Esophagus muscularis mucosa (tissue), 4 donors: ENCODE data around the gene CUTC. TPM values are rescaled to one million over a fixed set of nuclear protein-coding genes. Genes with fewer than 3 reads are reported as not detected.

ENCODE experiments used
- DNase-seq: peaks from one replicate; pipeline ENCODE4 v3.0.0-alpha.2; 2017; ENCODE audit errors: extremely low spot score
- H3K27ac ChIP-seq, 4 donors: fragments of 200-600 bp; sonication (generic); replicated peaks in 1 of 4; 1 replicate in 3 of 4; 2 replicates in 1 of 4; pipeline ENCODE4 v1.5.1; 2016 to 2019; ENCODE audit warnings: mild to moderate bottlenecking in 1 of 4
- H3K27me3 ChIP-seq, 4 donors: fragments of 200-600 bp; sonication (generic); one replicate each; pipeline versions ENCODE4 v1.5.1 to v1.6.0; 2016 to 2019
- H3K36me3 ChIP-seq, 4 donors: fragments of 200-600 bp; sonication (generic); one replicate each; pipeline ENCODE4 v1.5.1; 2016 to 2019
- H3K4me1 ChIP-seq, 4 donors: fragments of 200-600 bp; sonication (generic); one replicate each; pipeline ENCODE4 v1.5.1; 2016 to 2019
- H3K4me3 ChIP-seq, 4 donors: fragments of 200-600 bp; sonication (generic); 1 replicate in 2 of 4; 2 replicates in 2 of 4; pipeline ENCODE4 v1.5.1; 2016 to 2019; ENCODE audit warnings: mild to moderate bottlenecking in 4 of 4, moderate library complexity in 1 of 4
- H3K9me3 ChIP-seq, 4 donors: fragments of 200-600 bp; sonication (generic); 1 replicate in 3 of 4; 2 replicates in 1 of 4; pipeline ENCODE4 v1.5.1; 2016 to 2019
- EP300 ChIP-seq: sonication (generic); formaldehyde crosslinking; IDR thresholded peaks from one replicate; pipeline ENCODE4 v1.6.1; 2017; ENCODE audit warnings: antibody characterized with exemption
- POLR2A ChIP-seq: fragments of 450-650 bp; IDR thresholded peaks from one replicate; pipeline ENCODE4 v1.6.1; 2017; ENCODE audit warnings: antibody characterized with exemption, moderate library complexity, mild to moderate bottlenecking, low read depth
- POLR2AphosphoS5 ChIP-seq, 2 donors: sonication (generic); formaldehyde crosslinking; IDR thresholded peaks; one replicate each; pipeline ENCODE4 v1.6.1; 2017; ENCODE audit warnings: antibody characterized with exemption in 2 of 2
- WGBS: methylation state at CpG from one replicate; pipeline ENCODE4 v1.1.5; 2018; 5-methylcytosine and 5-hydroxymethylcytosine counted together
- intact Hi-C: fragments of 100-400 bp; cut with DNase I; formaldehyde crosslinking; loops from one replicate; pipeline ENCODE4 v1.15.1; 2023
- total RNA-seq, 4 donors: library from RNA; depleted of rRNA; stranded (reverse); fragments of >200 nt; gene quantifications; one replicate each; pipeline versions ENCODE4 v1.1.0 to v1.2.1, GENCODE V29; 2016
- TF ChIP-seq, protein P1 (sequence below), 3 experiments: fragments of 200-600 bp in 2 of 3; fragments of 450-650 bp in 1 of 3; sonication (generic) in 2 of 3; IDR thresholded peaks; one replicate each; pipeline ENCODE4 v1.5.1; 2017 to 2019; ENCODE audit warnings: antibody characterized with exemption in 3 of 3, mild to moderate bottlenecking in 2 of 3, moderate library complexity in 1 of 3

CUTC gene, protein sequence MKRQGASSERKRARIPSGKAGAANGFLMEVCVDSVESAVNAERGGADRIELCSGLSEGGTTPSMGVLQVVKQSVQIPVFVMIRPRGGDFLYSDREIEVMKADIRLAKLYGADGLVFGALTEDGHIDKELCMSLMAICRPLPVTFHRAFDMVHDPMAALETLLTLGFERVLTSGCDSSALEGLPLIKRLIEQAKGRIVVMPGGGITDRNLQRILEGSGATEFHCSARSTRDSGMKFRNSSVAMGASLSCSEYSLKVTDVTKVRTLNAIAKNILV
- total RNA-seq = 10 to 100 TPM; 17.6 to 28.7 (median 24.1) TPM

GRCh38 chr10:99732033-99732842 lies at the start of gene CUTC, which contains the start of gene COX15:
TSS of gene CUTC (plus strand) at chr10:99732234. CDS start at chr10:99732349, 115 bp downstream.
TSS of gene COX15 (minus strand) at chr10:99732127. CDS start at chr10:99732049, 78 bp downstream.
- intact Hi-C loops = loop anchor here (5.0 kb wide), 2 partner anchors 110 to 555 kb away; partner anchors contain the start of genes BLOC1S2 and SLC25A28
- 0% methylated on average over 30 of the region's 73 CpGs for WGBS
- peak; percentile 99 for DNase-seq

DNA sequence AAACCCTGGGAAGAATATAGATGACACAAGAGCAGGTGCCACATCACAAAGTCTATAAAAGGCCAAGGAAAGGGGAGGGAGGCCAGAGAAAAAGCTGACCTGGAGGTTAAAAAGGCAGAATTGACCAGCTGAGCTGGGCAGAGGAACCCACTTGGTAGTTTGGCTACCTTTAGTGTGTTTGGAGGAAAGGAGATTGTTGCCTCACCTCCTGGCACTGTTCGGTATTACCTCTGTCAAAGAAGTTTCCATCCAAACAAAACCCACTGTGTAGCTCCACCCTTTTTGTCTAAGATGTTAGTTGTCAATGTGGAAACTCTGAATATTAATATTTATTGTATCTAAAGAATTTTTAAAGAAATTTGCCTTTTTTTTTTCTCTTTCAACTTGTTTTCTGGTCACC lies 49.3 kb upstream of the CUTC start:
- no peak for TF ChIP-seq EP300
- TF ChIP-seq, protein P1, sequence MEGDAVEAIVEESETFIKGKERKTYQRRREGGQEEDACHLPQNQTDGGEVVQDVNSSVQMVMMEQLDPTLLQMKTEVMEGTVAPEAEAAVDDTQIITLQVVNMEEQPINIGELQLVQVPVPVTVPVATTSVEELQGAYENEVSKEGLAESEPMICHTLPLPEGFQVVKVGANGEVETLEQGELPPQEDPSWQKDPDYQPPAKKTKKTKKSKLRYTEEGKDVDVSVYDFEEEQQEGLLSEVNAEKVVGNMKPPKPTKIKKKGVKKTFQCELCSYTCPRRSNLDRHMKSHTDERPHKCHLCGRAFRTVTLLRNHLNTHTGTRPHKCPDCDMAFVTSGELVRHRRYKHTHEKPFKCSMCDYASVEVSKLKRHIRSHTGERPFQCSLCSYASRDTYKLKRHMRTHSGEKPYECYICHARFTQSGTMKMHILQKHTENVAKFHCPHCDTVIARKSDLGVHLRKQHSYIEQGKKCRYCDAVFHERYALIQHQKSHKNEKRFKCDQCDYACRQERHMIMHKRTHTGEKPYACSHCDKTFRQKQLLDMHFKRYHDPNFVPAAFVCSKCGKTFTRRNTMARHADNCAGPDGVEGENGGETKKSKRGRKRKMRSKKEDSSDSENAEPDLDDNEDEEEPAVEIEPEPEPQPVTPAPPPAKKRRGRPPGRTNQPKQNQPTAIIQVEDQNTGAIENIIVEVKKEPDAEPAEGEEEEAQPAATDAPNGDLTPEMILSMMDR (IDR thresholded peaks at IDR 0.05) = peak in 1 of 3 experiments; percentile 4
- no peaks in the 10 kb centered on the region for H3K4me1 ChIP-seq
- no peaks in the 10 kb centered on the region for H3K27me3 ChIP-seq
- 79% methylated on average over 1 of the region's 1 CpG for WGBS
- no peaks in the 10 kb centered on the region for H3K9me3 ChIP-seq
- H3K4me3 ChIP-seq = no peak overlapping the region
- H3K27ac ChIP-seq = no peak overlapping the region
- peaks cover 8 to 41% (median 17%) of the 10 kb centered on the region in 4 donors for H3K36me3 ChIP-seq
- intact Hi-C loops = no loop called here
- DNase-seq = no peak

More at GRCh38 chr10:99732033-99732842, at the start of gene CUTC, which contains the start of gene COX15:
- Histone ChIP-seq H3K27me3 (no peaks in the 10 kb centered on the region), H3K36me3 (peaks cover 9 to 32% (median 16%) of the 10 kb centered on the region in 4 donors), H3K27ac (peak within 1 kb of the TSS; percentile 87 to 96 (median 92)), H3K4me3 (peak within 1 kb of the TSS; percentile 78 to 84 (median 80)), H3K4me1 (peaks cover 23 to 42% (median 36%) of the 10 kb centered on the region in 4 donors), H3K9me3 (no peaks in the 10 kb centered on the region)
- TF ChIP-seq POLR2AphosphoS5 (IDR thresholded peaks at IDR 0.05) = peak; percentile 95 to 98
- peak; percentile 86 for TF ChIP-seq POLR2A
- TF ChIP-seq, protein P1 (IDR thresholded peaks at IDR 0.05) = peak; percentile 11 to 40 (median 25)
- no peak for TF ChIP-seq EP300

- H3K9me3 ChIP-seq = no peaks in the 10 kb centered on the region
- DNase-seq = no peak
- no peaks in the 10 kb centered on the region for H3K27me3 ChIP-seq
- intact Hi-C loops = no loop called here
- H3K4me1 ChIP-seq = no peaks in the 10 kb centered on the region
- H3K4me3 ChIP-seq = no peak overlapping the region
- WGBS = 62% methylated on average over 2 of the region's 2 CpGs
- H3K36me3 ChIP-seq = peaks cover 0 to 32% (median 4%) of the 10 kb centered on the region in 4 donors
- no peak for TF ChIP-seq POLR2AphosphoS5 (IDR thresholded peaks at IDR 0.05)
- TF ChIP-seq, protein P1 (IDR thresholded peaks at IDR 0.05) = no peak
- no peak for TF ChIP-seq EP300
- no peak for TF ChIP-seq POLR2A
- H3K27ac ChIP-seq = no peak overlapping the region
Observed at GRCh38 chr10:99685597-99685967, 46.5 kb upstream of the CUTC start.

- intact Hi-C loops = no loop called here
- TF ChIP-seq, protein P1 (IDR thresholded peaks at IDR 0.05) = no peak
- TF ChIP-seq POLR2AphosphoS5 (IDR thresholded peaks at IDR 0.05) (no peak), POLR2A (no peak), EP300 (no peak)
- no peaks in the 10 kb centered on the region for H3K27me3 ChIP-seq
- WGBS = 91% methylated on average over 1 of the region's 1 CpG
- no peak for DNase-seq
- no peaks in the 10 kb centered on the region for H3K4me1 ChIP-seq
- peaks cover 10 to 48% (median 20%) of the 10 kb centered on the region in 4 donors for H3K36me3 ChIP-seq
- H3K4me3 ChIP-seq = no peak overlapping the region
- H3K9me3 ChIP-seq = no peaks in the 10 kb centered on the region
- no peak overlapping the region for H3K27ac ChIP-seq
Observed at GRCh38 chr10:99689461-99689860, 42.6 kb upstream of the CUTC start.
